GM21619 (cell line): ENCODE measurements around the gene SAA2.
"Not testable (repeated sequence)": the region's sequence is repeated elsewhere in the genome, so short reads cannot be mapped to it uniquely, and the experiment has no call there.

ENCODE experiments used
- ATAC-seq: cut with Tn5 transposase; IDR thresholded peaks from one replicate; pipeline ENCODE4 v1.9.1; 2021; ENCODE audit not compliant: unreplicated experiment

The SAA2 gene

GRCh38 chr11:18197738-18198137, 50.7 kb downstream of the SAA2 start:
- ATAC-seq = not testable (repeated sequence)

- no peak for ATAC-seq
Observed at GRCh38 chr11:18196532-18196931, 51.9 kb downstream of the SAA2 start.
